ENCODE measurements around the gene CYTH3. TPM values are rescaled to one million over a fixed set of nuclear protein-coding genes. Genes with fewer than 3 reads are reported as not detected.

The CYTH3 gene
- total and polyA plus RNA-seq, 2 experiments from 2014 or later = 20.2 to 32.4 TPM

DNA sequence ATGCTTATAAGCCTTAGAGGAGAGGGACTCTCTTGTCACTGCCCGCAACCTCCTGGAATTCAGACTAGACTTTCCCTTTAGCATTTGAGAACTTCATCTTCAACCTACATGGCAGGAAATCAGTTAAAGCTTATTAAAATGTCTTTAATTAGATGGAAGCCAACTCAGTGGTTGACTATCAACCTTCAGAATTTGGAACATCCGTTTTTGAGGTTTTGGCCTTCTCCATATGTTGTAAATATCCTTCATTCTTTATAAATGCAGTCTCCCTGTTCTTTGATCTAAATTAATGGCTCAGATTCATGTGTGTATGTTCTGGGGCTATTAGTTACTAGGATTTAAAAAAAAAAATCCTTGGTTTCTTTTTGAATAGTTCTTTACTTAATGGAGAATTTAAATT is 156.2 kb downstream of the CYTH3 start:
- H3K36me3 ChIP-seq = peaks cover 35% of the 10 kb centered on the region
- no peak for DNase-seq (ENCODE audit: low read depth in 1 of 2, low spot score in 1 of 2)
- H3K4me3 ChIP-seq = no peak overlapping the region
- TF ChIP-seq, protein P1, sequence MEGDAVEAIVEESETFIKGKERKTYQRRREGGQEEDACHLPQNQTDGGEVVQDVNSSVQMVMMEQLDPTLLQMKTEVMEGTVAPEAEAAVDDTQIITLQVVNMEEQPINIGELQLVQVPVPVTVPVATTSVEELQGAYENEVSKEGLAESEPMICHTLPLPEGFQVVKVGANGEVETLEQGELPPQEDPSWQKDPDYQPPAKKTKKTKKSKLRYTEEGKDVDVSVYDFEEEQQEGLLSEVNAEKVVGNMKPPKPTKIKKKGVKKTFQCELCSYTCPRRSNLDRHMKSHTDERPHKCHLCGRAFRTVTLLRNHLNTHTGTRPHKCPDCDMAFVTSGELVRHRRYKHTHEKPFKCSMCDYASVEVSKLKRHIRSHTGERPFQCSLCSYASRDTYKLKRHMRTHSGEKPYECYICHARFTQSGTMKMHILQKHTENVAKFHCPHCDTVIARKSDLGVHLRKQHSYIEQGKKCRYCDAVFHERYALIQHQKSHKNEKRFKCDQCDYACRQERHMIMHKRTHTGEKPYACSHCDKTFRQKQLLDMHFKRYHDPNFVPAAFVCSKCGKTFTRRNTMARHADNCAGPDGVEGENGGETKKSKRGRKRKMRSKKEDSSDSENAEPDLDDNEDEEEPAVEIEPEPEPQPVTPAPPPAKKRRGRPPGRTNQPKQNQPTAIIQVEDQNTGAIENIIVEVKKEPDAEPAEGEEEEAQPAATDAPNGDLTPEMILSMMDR (IDR thresholded peaks at IDR 0.05; ENCODE audit: low read depth, low read length) = no peak
- H3K4me1 ChIP-seq (ENCODE audit: low read depth) = no peaks in the 10 kb centered on the region
- no peaks in the 10 kb centered on the region for H3K9me3 ChIP-seq (ENCODE audit: low read depth)
- no peak overlapping the region for H3K27ac ChIP-seq
- H3K27me3 ChIP-seq = no peaks in the 10 kb centered on the region

Other genes starting within 250 kb of the CYTH3 start
- 0.11 and 0.15 TPM in 2 replicates for gene ANKRD61, start 241.2 kb downstream of the CYTH3 start, total RNA-seq
- gene ANKRD61, start 241.2 kb downstream of the CYTH3 start, polyA plus RNA-seq = 1.9 TPM in 1 of 2 replicates, not detected in the other
- gene EIF2AK1, start 213.4 kb downstream of the CYTH3 start, total RNA-seq = 162 and 173 TPM in 2 replicates
- 57.8 and 100 TPM in 2 replicates for gene EIF2AK1, start 213.4 kb downstream of the CYTH3 start, polyA plus RNA-seq
- gene USP42, start 167.7 kb downstream of the CYTH3 start, total RNA-seq = 11.0 and 13.3 TPM in 2 replicates
- gene USP42, start 167.7 kb downstream of the CYTH3 start, polyA plus RNA-seq = 10.4 and 14.2 TPM in 2 replicates
- 15.2 and 21.4 TPM in 2 replicates for gene FAM220A, start 76.3 kb upstream of the CYTH3 start, total RNA-seq
- 9.7 and 10.2 TPM in 2 replicates for gene FAM220A, start 76.3 kb upstream of the CYTH3 start, polyA plus RNA-seq
- 48.9 and 66.4 TPM in 2 replicates for gene RAC1, start 101.9 kb upstream of the CYTH3 start, total RNA-seq
- gene RAC1, start 101.9 kb upstream of the CYTH3 start, polyA plus RNA-seq = 320 and 353 TPM in 2 replicates
- gene DAGLB, start 175.3 kb upstream of the CYTH3 start, total RNA-seq = 20.9 and 22.3 TPM in 2 replicates
- gene DAGLB, start 175.3 kb upstream of the CYTH3 start, polyA plus RNA-seq = 18.9 and 27.0 TPM in 2 replicates
- 46.9 and 60.4 TPM in 2 replicates for gene KDELR2, start 211.5 kb upstream of the CYTH3 start, total RNA-seq
- 130 and 160 TPM in 2 replicates for gene KDELR2, start 211.5 kb upstream of the CYTH3 start, polyA plus RNA-seq